ENCODE measurements around the gene MYLIP. TPM values are rescaled to one million over a fixed set of nuclear protein-coding genes. Genes with fewer than 3 reads are reported as not detected.

Gene MYLIP
- total and polyA plus RNA-seq, 2 of the 13 experiments (the other 11 are each of a cell fraction or from before 2014, with no cell fraction given) = 3.4 to 10.8 TPM

GRCh38 chr6:16180696-16181438 is 52.0 kb downstream of the MYLIP start (continued):
- TF ChIP-seq REST (IDR thresholded peaks at IDR 0.05; ENCODE audit: borderline replicate concordance in 1 of 2, low read depth in 1 of 2, low read length in 2 of 2) (no peak), CEBPB (IDR thresholded peaks at IDR 0.05; ENCODE audit: borderline replicate concordance, low read depth, low read length) (peak; percentile 73; the same call in 1 of the 2 replicates)

GRCh38 chr6:16181439-16182297 is 52.8 kb downstream of the MYLIP start:
- no peak overlapping the region for H2AFZ ChIP-seq (ENCODE audit: low read length)
- 57% methylated on average over 14 of the region's 14 CpGs for WGBS (ENCODE audit: low lambda C conversion rate)
- H3K4me1 ChIP-seq (ENCODE audit: insufficient read depth, low read length) = peaks cover 9% of the 10 kb centered on the region
- in situ Hi-C loops (cut with HindIII; ENCODE audit: extremely low pct_ligation_motif_present, low pct_unique_long_range_greater_than_20kb) = no loop called here
- no peaks in the 10 kb centered on the region; a peak in 1 of 5 replicates for H3K27me3 ChIP-seq (ENCODE audit: control insufficient read depth in 1 of 2, insufficient read depth in 2 of 2, low read length in 2 of 2)
- no peaks in the 10 kb centered on the region for H3K36me3 ChIP-seq (replicated peaks in 1 of 2; ENCODE audit: control insufficient read depth in 1 of 2, insufficient read depth in 2 of 2, low read length in 2 of 2)
- no TSS peak for BruUV-seq (replicated peaks)
- intact Hi-C loops (cut with micrococcal nuclease; ENCODE audit: unreplicated experiment) = no loop called here
- no peaks in the 10 kb centered on the region for H4K20me1 ChIP-seq (ENCODE audit: insufficient read depth, low read length)
- H3K27ac ChIP-seq (ENCODE audit: extremely low read length, insufficient read depth, low read length) = no peak overlapping the region
- H3K9me3 ChIP-seq (ENCODE audit: low read length) = no peaks in the 10 kb centered on the region
- no peak overlapping the region for H3K9ac ChIP-seq (ENCODE audit: insufficient read depth, low read depth, low read length)
- ChIA-PET POLR2A (interaction anchor here (2.9 kb wide), 1 partner anchor 51 kb away, joined by 6 read pairs; no protein-coding TSS in a partner anchor), CTCF (ENCODE audit: low intra/inter-chr PET ratio, low total read pairs) (interaction anchor here (3.0 kb wide), 1 partner anchor 490 kb away, joined by 53 read pairs; no protein-coding TSS in a partner anchor)
- ATAC-seq = no peak
- H3K79me2 ChIP-seq (ENCODE audit: insufficient read depth, low read length) = no peaks in the 10 kb centered on the region
- FAIRE-seq = no peak
- no peak for DNase-seq (ENCODE audit: low spot score)
- H3K4me3 ChIP-seq (replicated peaks in 1 of 3; ENCODE audit: insufficient read depth in 1 of 3, low read depth in 2 of 3, low read length in 3 of 3) = no peak overlapping the region
- no peak overlapping the region for H3K4me2 ChIP-seq (ENCODE audit: low read depth, low read length)
- TF ChIP-seq SRSF4 (IDR thresholded peaks at IDR 0.05; ENCODE audit: low read depth, low read length, poor library complexity, severe bottlenecking) (no peak), KLF15 (CRISPR knock-in tag; IDR thresholded peaks at IDR 0.05; ENCODE audit: borderline replicate concordance) (no peak), SP1 (IDR thresholded peaks at IDR 0.05) (no peak), SP1 (CRISPR knock-in tag; IDR thresholded peaks at IDR 0.05) (no peak), THAP7 (CRISPR knock-in tag; IDR thresholded peaks at IDR 0.05) (no peak), E2F5 (CRISPR knock-in tag; conservative IDR thresholded peaks at IDR 0.05) (no peak), ZNF292 (CRISPR knock-in tag; IDR thresholded peaks at IDR 0.05; ENCODE audit: borderline replicate concordance, low read depth) (no peak), PBX2 (CRISPR knock-in tag; IDR thresholded peaks at IDR 0.05) (no peak), AHR (CRISPR knock-in tag; IDR thresholded peaks at IDR 0.05) (no peak), REL (CRISPR knock-in tag; conservative IDR thresholded peaks at IDR 0.05) (no peak)
